Lower leg skin (tissue), 3 donors: ENCODE results near the gene LTB4R.

Experiments used
- CTCF ChIP-seq, 3 donors: fragments of 450-650 bp; IDR thresholded peaks; one replicate each; pipeline ENCODE4 v1.5.1; 2016; ENCODE audit warnings: antibody characterized with exemption in 3 of 3, mild to moderate bottlenecking in 3 of 3, moderate library complexity in 2 of 3
- POLR2A ChIP-seq, 2 donors: fragments of 450-650 bp; IDR thresholded peaks; one replicate each; pipeline ENCODE4 v1.6.1; 2016 to 2017; ENCODE audit warnings: antibody characterized with exemption in 2 of 2, mild to moderate bottlenecking in 1 of 2, moderate library complexity in 1 of 2

GRCh38 chr14:24272467-24272866 lies 38.8 kb upstream of the LTB4R start:
- TF ChIP-seq POLR2A (IDR thresholded peaks at IDR 0.05), result no peak
- no peak for TF ChIP-seq CTCF (IDR thresholded peaks at IDR 0.05)
